DOHH2 (cell line): ENCODE data around the gene CPXM2.

Experiments used
- EZH2phosphoT487 ChIP-seq: fragments of 200-600 bp; sonication (generic); IDR thresholded peaks from 2 replicates; pipeline ENCODE4 v1.6.1; 2017; ENCODE audit warnings: borderline replicate concordance, mild to moderate bottlenecking, antibody characterized with exemption, low read length, moderate library complexity, mixed read lengths
- TF ChIP-seq, protein P1 (sequence below): fragments of 200-600 bp; sonication (generic); IDR thresholded peaks from one replicate; pipeline ENCODE4 v1.5.1; 2014; ENCODE audit warnings: antibody characterized with exemption, mild to moderate bottlenecking, low read depth, low read length; ENCODE audit not compliant: poor library complexity, severe bottlenecking

DNA sequence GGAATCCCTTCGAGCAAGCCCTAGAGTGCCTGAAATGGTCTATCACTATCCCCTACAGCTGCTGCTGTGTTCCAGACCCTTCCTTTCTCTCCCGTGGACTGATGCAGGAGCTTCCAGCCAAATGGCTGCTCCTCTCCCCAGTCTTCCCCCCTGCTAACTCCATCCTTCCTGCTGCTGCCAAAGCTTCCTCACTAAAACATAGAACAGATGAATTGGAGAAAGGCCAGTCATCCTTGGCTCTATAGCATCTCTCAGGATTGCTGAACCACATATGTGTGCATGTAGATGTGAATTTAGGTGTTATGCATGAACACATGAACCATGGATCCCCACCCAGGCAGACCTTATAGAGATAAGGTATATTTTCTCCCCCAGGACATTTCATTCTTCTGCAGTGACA is 164.8 kb downstream of the CPXM2 start:
- no peak for TF ChIP-seq EZH2phosphoT487
- TF ChIP-seq, protein P1, sequence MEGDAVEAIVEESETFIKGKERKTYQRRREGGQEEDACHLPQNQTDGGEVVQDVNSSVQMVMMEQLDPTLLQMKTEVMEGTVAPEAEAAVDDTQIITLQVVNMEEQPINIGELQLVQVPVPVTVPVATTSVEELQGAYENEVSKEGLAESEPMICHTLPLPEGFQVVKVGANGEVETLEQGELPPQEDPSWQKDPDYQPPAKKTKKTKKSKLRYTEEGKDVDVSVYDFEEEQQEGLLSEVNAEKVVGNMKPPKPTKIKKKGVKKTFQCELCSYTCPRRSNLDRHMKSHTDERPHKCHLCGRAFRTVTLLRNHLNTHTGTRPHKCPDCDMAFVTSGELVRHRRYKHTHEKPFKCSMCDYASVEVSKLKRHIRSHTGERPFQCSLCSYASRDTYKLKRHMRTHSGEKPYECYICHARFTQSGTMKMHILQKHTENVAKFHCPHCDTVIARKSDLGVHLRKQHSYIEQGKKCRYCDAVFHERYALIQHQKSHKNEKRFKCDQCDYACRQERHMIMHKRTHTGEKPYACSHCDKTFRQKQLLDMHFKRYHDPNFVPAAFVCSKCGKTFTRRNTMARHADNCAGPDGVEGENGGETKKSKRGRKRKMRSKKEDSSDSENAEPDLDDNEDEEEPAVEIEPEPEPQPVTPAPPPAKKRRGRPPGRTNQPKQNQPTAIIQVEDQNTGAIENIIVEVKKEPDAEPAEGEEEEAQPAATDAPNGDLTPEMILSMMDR, result no peak
